Panc1 (cell line): ENCODE results near the gene MRPL41. TPM values are rescaled to one million over a fixed set of nuclear protein-coding genes. Genes with fewer than 3 reads are reported as not detected.

Experiments
- ATAC-seq: fragments of 200-7000 bp; cut with Tn5 transposase; 2 replicates; pipeline ENCODE4 v1.9.1; 2020; ENCODE audit warnings: mild to moderate bottlenecking, moderate library complexity
- BruUV-seq: library from RNA; stranded (reverse); fragments of 400-500 nt; replicated peaks from 2 replicates; lab custom pipeline; 2021; lab: Mats Ljungman, UMichigan
- CTCF ChIA-PET: fragments of 300-600 bp; sonication (Branson Sonifier 250); formaldehyde crosslinking; loops from one replicate; lab custom pipeline; 2022; ENCODE audit warnings: antibody characterized with exemption; lab: Charles Lee
- POLR2A ChIA-PET: fragments of 300-600 bp; sonication (Branson Sonifier 250); formaldehyde crosslinking; loops from one replicate; lab custom pipeline; 2022; ENCODE audit warnings: antibody characterized with exemption; lab: Charles Lee
- DNase-seq: peaks from one replicate; pipeline ENCODE4 v3.0.0-alpha.2; 2010; ENCODE audit warnings: low read depth, low spot score
- H3K27ac ChIP-seq: 2 replicates; pipeline ENCODE4 v1.5.1; 2011; ENCODE audit warnings: mild to moderate bottlenecking, low read length, inconsistent platforms
- H3K27me3 ChIP-seq: fragments of 200-500 bp; sonication (Bioruptor generic); 2 replicates; pipeline ENCODE4 v1.6.0; 2014; ENCODE audit warnings: low read length, inconsistent platforms; ENCODE audit not compliant: control insufficient read depth, insufficient read depth
- H3K36me3 ChIP-seq: fragments of 200-500 bp; sonication (Bioruptor generic); 2 replicates; pipeline ENCODE4 v1.5.1; 2014; ENCODE audit warnings: inconsistent platforms, mild to moderate bottlenecking, low read length, moderate library complexity; ENCODE audit not compliant: control insufficient read depth, insufficient read depth
- H3K4me1 ChIP-seq: 2 replicates; pipeline ENCODE4 v1.5.1; 2011; ENCODE audit warnings: inconsistent platforms, mild to moderate bottlenecking, low read length, moderate library complexity; ENCODE audit not compliant: control insufficient read depth, insufficient read depth
- H3K4me3 ChIP-seq, 2 experiments: 2 replicates each; pipeline ENCODE4 v1.5.1; 2011 to 2012; ENCODE audit warnings: low read depth in 2 of 2, low read length in 2 of 2, mild to moderate bottlenecking in 2 of 2, inconsistent platforms in 1 of 2, moderate library complexity in 1 of 2
- H3K9me3 ChIP-seq: fragments of 200-500 bp; sonication (Bioruptor generic); 2 replicates; pipeline ENCODE4 v1.5.1; 2014; ENCODE audit warnings: low read depth, mild to moderate bottlenecking, inconsistent platforms, low read length, moderate library complexity; ENCODE audit not compliant: control insufficient read depth, insufficient read depth
- POLR2AphosphoS5 ChIP-seq: IDR thresholded peaks from 2 replicates; pipeline ENCODE4 v1.6.1; 2012; ENCODE audit warnings: mild to moderate bottlenecking, low read depth, low read length, moderate library complexity
- SIN3A ChIP-seq: IDR thresholded peaks from 2 replicates; pipeline ENCODE4 v1.6.1; 2012; ENCODE audit warnings: low read depth, mild to moderate bottlenecking, low read length, moderate library complexity, borderline replicate concordance; ENCODE audit not compliant: insufficient read depth
- TCF7L2 ChIP-seq: IDR thresholded peaks from 2 replicates; pipeline ENCODE4 v1.6.1; 2011; ENCODE audit warnings: mild to moderate bottlenecking, low read depth, low read length, inconsistent platforms
- in situ Hi-C: cut with HindIII; loops from 2 replicates; pipeline ENCODE4 v1.10.0; 2016; ENCODE audit warnings: low sequenced_read_pairs, low pct_unique_long_range_greater_than_20kb
- intact Hi-C: fragments of 100-400 bp; cut with micrococcal nuclease; formaldehyde crosslinking; loops from one replicate; pipeline ENCODE4 v1.10.0; 2022; ENCODE audit not compliant: unreplicated experiment
- total RNA-seq: library from RNA; stranded (reverse); gene quantifications from one replicate; pipeline ENCODE4 v1.2.1, GENCODE V29; 2021; ENCODE audit not compliant: unreplicated experiment
- TF ChIP-seq, protein P1 (sequence below), 2 experiments: IDR thresholded peaks; 2 replicates each; pipeline ENCODE4 v1.6.1; 2011 to 2012; ENCODE audit warnings: low read depth in 2 of 2, control low read depth in 1 of 2, low read length in 1 of 2, mild to moderate bottlenecking in 1 of 2, moderate library complexity in 1 of 2; ENCODE audit not compliant: insufficient read depth in 1 of 2
- TF ChIP-seq, protein P2 (sequence below): fragments of 450-650 bp; IDR thresholded peaks from 2 replicates; pipeline ENCODE4 v1.5.1; 2017; ENCODE audit warnings: mild to moderate bottlenecking

The MRPL41 gene
- total RNA-seq, 1 experiment from 2014 or later: 86.4 TPM

DNA sequence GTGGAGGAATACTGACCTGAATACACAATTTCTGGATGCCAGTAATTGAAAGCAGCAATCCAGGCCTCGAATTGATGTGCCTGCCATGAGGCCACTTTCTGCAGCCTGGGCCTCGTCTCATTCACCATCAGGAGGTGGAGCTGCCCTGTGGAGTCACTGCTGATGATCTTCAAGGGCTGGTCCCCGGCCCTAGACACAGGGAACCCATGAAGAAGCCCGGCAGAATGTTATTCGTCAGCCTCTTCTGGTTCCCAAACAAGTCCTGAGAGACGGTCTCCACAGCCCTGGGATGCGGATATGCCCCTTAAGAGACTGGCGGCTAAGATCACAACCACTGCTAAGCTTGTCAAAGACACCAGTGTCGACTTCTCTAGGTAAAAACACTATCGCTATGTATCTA is 22.5 kb downstream of the MRPL41 start:
- CTCF ChIA-PET: interaction anchor here (0.6 kb wide), 1 partner anchor 268 kb away, joined by 7 read pairs; no protein-coding TSS in a partner anchor
- Histone ChIP-seq H3K9me3 (no peaks in the 10 kb centered on the region), H3K4me3 (no peak overlapping the region), H3K36me3 (peaks cover 3% of the 10 kb centered on the region; the same call in 1 of the 2 replicates), H3K4me1 (peaks cover 3% of the 10 kb centered on the region; the same call in 1 of the 2 replicates), H3K27ac (no peak overlapping the region), H3K27me3 (no peaks in the 10 kb centered on the region)
- DNase-seq: no peak
- in situ Hi-C loops (no loop called here), intact Hi-C loops (no loop called here)
- no peak for ATAC-seq
- BruUV-seq: no TSS peak
- POLR2A ChIA-PET: no interaction called here
- no peak for TF ChIP-seq POLR2AphosphoS5
- TF ChIP-seq TCF7L2: no peak
- TF ChIP-seq, protein P1, sequence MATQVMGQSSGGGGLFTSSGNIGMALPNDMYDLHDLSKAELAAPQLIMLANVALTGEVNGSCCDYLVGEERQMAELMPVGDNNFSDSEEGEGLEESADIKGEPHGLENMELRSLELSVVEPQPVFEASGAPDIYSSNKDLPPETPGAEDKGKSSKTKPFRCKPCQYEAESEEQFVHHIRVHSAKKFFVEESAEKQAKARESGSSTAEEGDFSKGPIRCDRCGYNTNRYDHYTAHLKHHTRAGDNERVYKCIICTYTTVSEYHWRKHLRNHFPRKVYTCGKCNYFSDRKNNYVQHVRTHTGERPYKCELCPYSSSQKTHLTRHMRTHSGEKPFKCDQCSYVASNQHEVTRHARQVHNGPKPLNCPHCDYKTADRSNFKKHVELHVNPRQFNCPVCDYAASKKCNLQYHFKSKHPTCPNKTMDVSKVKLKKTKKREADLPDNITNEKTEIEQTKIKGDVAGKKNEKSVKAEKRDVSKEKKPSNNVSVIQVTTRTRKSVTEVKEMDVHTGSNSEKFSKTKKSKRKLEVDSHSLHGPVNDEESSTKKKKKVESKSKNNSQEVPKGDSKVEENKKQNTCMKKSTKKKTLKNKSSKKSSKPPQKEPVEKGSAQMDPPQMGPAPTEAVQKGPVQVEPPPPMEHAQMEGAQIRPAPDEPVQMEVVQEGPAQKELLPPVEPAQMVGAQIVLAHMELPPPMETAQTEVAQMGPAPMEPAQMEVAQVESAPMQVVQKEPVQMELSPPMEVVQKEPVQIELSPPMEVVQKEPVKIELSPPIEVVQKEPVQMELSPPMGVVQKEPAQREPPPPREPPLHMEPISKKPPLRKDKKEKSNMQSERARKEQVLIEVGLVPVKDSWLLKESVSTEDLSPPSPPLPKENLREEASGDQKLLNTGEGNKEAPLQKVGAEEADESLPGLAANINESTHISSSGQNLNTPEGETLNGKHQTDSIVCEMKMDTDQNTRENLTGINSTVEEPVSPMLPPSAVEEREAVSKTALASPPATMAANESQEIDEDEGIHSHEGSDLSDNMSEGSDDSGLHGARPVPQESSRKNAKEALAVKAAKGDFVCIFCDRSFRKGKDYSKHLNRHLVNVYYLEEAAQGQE (IDR thresholded peaks at IDR 0.05; ENCODE audit: insufficient read depth in 1 of 2, low read depth in 2 of 2, low read length in 1 of 2): no peak
- no peak for TF ChIP-seq SIN3A
- TF ChIP-seq, protein P2, sequence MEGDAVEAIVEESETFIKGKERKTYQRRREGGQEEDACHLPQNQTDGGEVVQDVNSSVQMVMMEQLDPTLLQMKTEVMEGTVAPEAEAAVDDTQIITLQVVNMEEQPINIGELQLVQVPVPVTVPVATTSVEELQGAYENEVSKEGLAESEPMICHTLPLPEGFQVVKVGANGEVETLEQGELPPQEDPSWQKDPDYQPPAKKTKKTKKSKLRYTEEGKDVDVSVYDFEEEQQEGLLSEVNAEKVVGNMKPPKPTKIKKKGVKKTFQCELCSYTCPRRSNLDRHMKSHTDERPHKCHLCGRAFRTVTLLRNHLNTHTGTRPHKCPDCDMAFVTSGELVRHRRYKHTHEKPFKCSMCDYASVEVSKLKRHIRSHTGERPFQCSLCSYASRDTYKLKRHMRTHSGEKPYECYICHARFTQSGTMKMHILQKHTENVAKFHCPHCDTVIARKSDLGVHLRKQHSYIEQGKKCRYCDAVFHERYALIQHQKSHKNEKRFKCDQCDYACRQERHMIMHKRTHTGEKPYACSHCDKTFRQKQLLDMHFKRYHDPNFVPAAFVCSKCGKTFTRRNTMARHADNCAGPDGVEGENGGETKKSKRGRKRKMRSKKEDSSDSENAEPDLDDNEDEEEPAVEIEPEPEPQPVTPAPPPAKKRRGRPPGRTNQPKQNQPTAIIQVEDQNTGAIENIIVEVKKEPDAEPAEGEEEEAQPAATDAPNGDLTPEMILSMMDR: no peak

DNA sequence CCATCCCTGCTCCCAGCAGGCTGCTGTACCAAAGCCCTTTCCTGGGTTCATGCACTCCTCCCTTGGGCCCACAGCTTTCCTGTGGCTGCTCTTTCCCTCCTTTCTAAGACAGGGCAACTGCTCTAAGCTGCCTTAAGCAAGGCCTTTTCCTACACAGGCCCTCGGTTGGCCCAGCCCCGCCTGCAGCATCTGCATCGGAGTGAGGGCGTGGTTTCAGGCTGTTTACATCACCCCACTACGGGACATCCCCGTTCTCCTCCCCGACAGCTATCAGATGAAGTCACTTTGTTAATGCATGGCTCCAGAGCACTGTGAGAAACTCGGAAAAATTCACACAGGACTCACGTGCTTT is 23.7 kb downstream of the MRPL41 start:
- Histone ChIP-seq H3K27me3 (no peaks in the 10 kb centered on the region), H3K9me3 (no peaks in the 10 kb centered on the region), H3K4me1 (peaks cover 3% of the 10 kb centered on the region; the same call in 1 of the 2 replicates), H3K27ac (no peak overlapping the region), H3K36me3 (peaks cover 3% of the 10 kb centered on the region; the same call in 1 of the 2 replicates), H3K4me3 (no peak overlapping the region)
- intact Hi-C loops (no loop called here), in situ Hi-C loops (no loop called here)
- DNase-seq: no peak
- TF ChIP-seq, protein P1 (IDR thresholded peaks at IDR 0.05; ENCODE audit: insufficient read depth in 1 of 2, low read depth in 2 of 2, low read length in 1 of 2): no peak
- TF ChIP-seq TCF7L2 (no peak), SIN3A (no peak), POLR2AphosphoS5 (no peak)
- TF ChIP-seq, protein P2: no peak
- POLR2A ChIA-PET: no interaction called here
- no peak for ATAC-seq
- BruUV-seq: no TSS peak
- CTCF ChIA-PET: no interaction called here
